ENCODE measurements around the gene HDAC8. TPM values are rescaled to one million over a fixed set of nuclear protein-coding genes. Genes with fewer than 3 reads are reported as not detected.
A peak's percentile ranks its signal among the peaks of the same experiment; 100 is the strongest.
"Not testable (repeated sequence)": the region's sequence is repeated elsewhere in the genome, so short reads cannot be mapped to it uniquely, and the experiment has no call there.

HDAC8 gene
- total RNA-seq, 2 donors from 2014 or later = 14.6 to 19.2 TPM

- ATAC-seq = no peak
- no peak for DNase-seq
- intact Hi-C loops (cut with DNase I) = no loop called here
Observed at GRCh38 chrX:72348247-72348979, 224.2 kb downstream of the HDAC8 start.

- DNase-seq = no peak
- intact Hi-C loops (cut with DNase I) = no loop called here
- ATAC-seq = peak in 1 of 2 donors; percentile 74
Observed at GRCh38 chrX:72347366-72347765, 225.3 kb downstream of the HDAC8 start.

GRCh38 chrX:72346302-72346949, 226.2 kb downstream of the HDAC8 start:
- DNase-seq (no peak), ATAC-seq (no peak)
- intact Hi-C loops (cut with DNase I) = no loop called here

GRCh38 chrX:72340626-72341025, 232.0 kb downstream of the HDAC8 start:
- ATAC-seq = no peak
- intact Hi-C loops (cut with DNase I) = no loop called here
- DNase-seq = no peak

GRCh38 chrX:72340041-72340440, 232.6 kb downstream of the HDAC8 start:
- intact Hi-C loops (cut with DNase I) = no loop called here
- ATAC-seq (no peak), DNase-seq (no peak)

GRCh38 chrX:72330131-72330530, 242.5 kb downstream of the HDAC8 start:
- intact Hi-C loops (cut with DNase I) = no loop called here
- no peak for ATAC-seq
- DNase-seq = no peak

GRCh38 chrX:72326605-72327300, 245.9 kb downstream of the HDAC8 start:
- DNase-seq = no peak
- no peak for ATAC-seq
- intact Hi-C loops (cut with DNase I) = no loop called here

- intact Hi-C loops (cut with DNase I); ATAC-seq; DNase-seq: not testable (repeated sequence)
Observed at GRCh38 chrX:72319651-72320050, 253.0 kb downstream of the HDAC8 start.

GRCh38 chrX:72317139-72317538, 255.5 kb downstream of the HDAC8 start:
- no peak for ATAC-seq
- DNase-seq = no peak
- intact Hi-C loops (cut with DNase I) = no loop called here

- no peak for DNase-seq
- intact Hi-C loops (cut with DNase I) = no loop called here
- ATAC-seq = no peak
Observed at GRCh38 chrX:72316408-72317110, 256.1 kb downstream of the HDAC8 start.

GRCh38 chrX:72314881-72315280, 257.8 kb downstream of the HDAC8 start:
- intact Hi-C loops (cut with DNase I) = no loop called here
- ATAC-seq (no peak), DNase-seq (no peak)

GRCh38 chrX:72313707-72314641, 258.7 kb downstream of the HDAC8 start:
- intact Hi-C loops (cut with DNase I) = no loop called here
- no peak for DNase-seq
- ATAC-seq = peak in 1 of 2 donors; percentile 39

- ATAC-seq (peak in 1 of 2 donors; percentile 67), DNase-seq (no peak)
- intact Hi-C loops (cut with DNase I) = no loop called here
Observed at GRCh38 chrX:72312311-72312940, 260.2 kb downstream of the HDAC8 start.

- ATAC-seq = peak in 1 of 2 donors; percentile 27
- no peak for DNase-seq
- intact Hi-C loops (cut with DNase I) = no loop called here
Observed at GRCh38 chrX:72309297-72310071, 263.2 kb downstream of the HDAC8 start.

- peak; percentile 70 for DNase-seq
- intact Hi-C loops (cut with DNase I) = no loop called here
Observed at GRCh38 chrX:72308566-72309296, 263.9 kb downstream of the HDAC8 start.

GRCh38 chrX:72308209-72308565, 264.5 kb downstream of the HDAC8 start:
- intact Hi-C loops (cut with DNase I) = no loop called here
- no peak for DNase-seq
- no peak for ATAC-seq

More at GRCh38 chrX:72308566-72309296, 263.9 kb downstream of the HDAC8 start:
- ATAC-seq = peak; percentile 51 to 74

GRCh38 chrX:72307646-72308051, 265.0 kb downstream of the HDAC8 start:
- intact Hi-C loops (cut with DNase I) = no loop called here

More at GRCh38 chrX:72307646-72308051, 265.0 kb downstream of the HDAC8 start:
- DNase-seq (no peak), ATAC-seq (no peak)

All from left cardiac atrium (tissue), 4 donors.